H1 (cell line): ENCODE measurements around the gene FPR2. TPM values are rescaled to one million over a fixed set of nuclear protein-coding genes. Genes with fewer than 3 reads are reported as not detected.

Experiments used
- CTCF ChIA-PET: fragments of 300-600 bp; sonication (Branson Sonifier 250); formaldehyde crosslinking; loops from one replicate; lab custom pipeline; 2021; ENCODE audit not compliant: partially characterized antibody; lab: Charles Lee
- POLR2A ChIA-PET: fragments of 300-600 bp; sonication (Branson Sonifier 250); formaldehyde crosslinking; loops from one replicate; lab custom pipeline; 2021; ENCODE audit warnings: inconsistent platforms; ENCODE audit not compliant: partially characterized antibody; lab: Charles Lee
- DNase-seq, 2 experiments: peaks; one replicate each; pipeline versions ENCODE4 v3.0.0 to v3.0.0-alpha.2; 2010 to 2022; ENCODE audit warnings: low spot score in 2 of 2, low read depth in 1 of 2, mixed read lengths in 1 of 2
- FAIRE-seq: peaks from 2 replicates; lab custom pipeline; 2011; peaks lifted over from hg19 to GRCh38; lab: Jason Lieb, UNC
- H2AFZ ChIP-seq: 2 replicates; pipeline ENCODE4 v1.8.1; 2012; ENCODE audit warnings: low read length, inconsistent platforms
- H2AK5ac ChIP-seq: 2 replicates; pipeline ENCODE4 v1.6.1; 2013; ENCODE audit warnings: low read depth, low read length
- H2BK120ac ChIP-seq: replicated peaks from 2 replicates; pipeline ENCODE3; 2013; ENCODE audit warnings: low read depth, low read length, inconsistent platforms
- H2BK12ac ChIP-seq: 2 replicates; pipeline ENCODE4 v1.6.1; 2013; ENCODE audit warnings: low read depth, low read length
- H2BK15ac ChIP-seq: 2 replicates; pipeline ENCODE4 v1.6.1; 2013; ENCODE audit warnings: low read length
- H2BK20ac ChIP-seq: 2 replicates; pipeline ENCODE4 v1.6.1; 2013; ENCODE audit warnings: low read length
- H2BK5ac ChIP-seq: 2 replicates; pipeline ENCODE4 v1.6.1; 2013; ENCODE audit warnings: low read depth, low read length
- H3K14ac ChIP-seq: 2 replicates; pipeline ENCODE4 v1.6.1; 2013; ENCODE audit warnings: inconsistent platforms; ENCODE audit not compliant: insufficient read length
- H3K18ac ChIP-seq: 2 replicates; pipeline ENCODE4 v1.6.1; 2013; ENCODE audit warnings: low read length; ENCODE audit errors: extremely low read depth
- H3K23ac ChIP-seq: 2 replicates; pipeline ENCODE4 v1.6.1; 2013; ENCODE audit warnings: inconsistent platforms; ENCODE audit not compliant: insufficient read length
- H3K23me2 ChIP-seq: 2 replicates; pipeline ENCODE4 v1.6.1; 2013; ENCODE audit warnings: low read depth, low read length
- H3K27ac ChIP-seq: 2 replicates; pipeline ENCODE4 v1.6.1; 2011; ENCODE audit warnings: low read depth, low read length, inconsistent platforms
- H3K27me3 ChIP-seq, 4 experiments: replicated peaks in 1 of 4; 1 replicate in 1 of 4; 2 replicates in 3 of 4; pipeline versions ENCODE4 v1.6.1 to v1.8.1; 2011 to 2013; ENCODE audit warnings: low read length in 3 of 4, mild to moderate bottlenecking in 3 of 4, inconsistent platforms in 2 of 4, mixed read lengths in 2 of 4, moderate library complexity in 1 of 4; ENCODE audit not compliant: control insufficient read depth in 3 of 4, insufficient read depth in 3 of 4; ENCODE audit errors: extremely low read depth in 1 of 4
- H3K36me3 ChIP-seq, 4 experiments: 2 replicates each; pipeline versions ENCODE4 v1.6.1 to v1.8.1; 2011 to 2013; ENCODE audit warnings: mild to moderate bottlenecking in 4 of 4, low read length in 3 of 4, moderate library complexity in 2 of 4, control low read depth in 1 of 4, inconsistent platforms in 1 of 4; ENCODE audit not compliant: insufficient read depth in 4 of 4, control insufficient read depth in 2 of 4
- H3K4ac ChIP-seq: replicated peaks from 2 replicates; pipeline ENCODE3; 2013; ENCODE audit warnings: low read length, low read depth, mixed read lengths, inconsistent platforms; ENCODE audit not compliant: insufficient read length
- H3K4me1 ChIP-seq, 4 experiments: replicated peaks in 1 of 4; 1 replicate in 1 of 4; 2 replicates in 3 of 4; pipeline versions ENCODE4 v1.6.1 to v1.8.1; 2011 to 2013; ENCODE audit warnings: low read length in 3 of 4, inconsistent platforms in 2 of 4, mixed read lengths in 1 of 4; ENCODE audit not compliant: insufficient read depth in 4 of 4, control insufficient read depth in 3 of 4
- H3K4me2 ChIP-seq, 2 experiments: 2 replicates each; pipeline versions ENCODE4 v1.6.1 to v1.8.1; 2011 to 2013; ENCODE audit warnings: low read depth in 2 of 2, low read length in 2 of 2, control low read depth in 1 of 2, inconsistent platforms in 1 of 2, mild to moderate bottlenecking in 1 of 2; ENCODE audit not compliant: insufficient read depth in 1 of 2
- H3K4me3 ChIP-seq, 4 experiments: fragments of 200-600, 300-600 bp in 1 of 4; sonication (generic), shearing (Covaris generic), sonication (Bioruptor Twin) in 1 of 4; 2 replicates each; pipeline versions ENCODE4 v1.5.1 to v1.8.1; 2011 to 2016; ENCODE audit warnings: low read length in 4 of 4, low read depth in 3 of 4, control low read depth in 2 of 4, inconsistent platforms in 2 of 4, mild to moderate bottlenecking in 2 of 4, mixed read lengths in 1 of 4, moderate library complexity in 1 of 4; ENCODE audit not compliant: insufficient read depth in 2 of 4; ENCODE audit errors: extremely low read depth in 1 of 4
- H3K56ac ChIP-seq: replicated peaks from 2 replicates; pipeline ENCODE3; 2013; ENCODE audit warnings: low read depth, mild to moderate bottlenecking, mixed read lengths, low read length, inconsistent platforms; ENCODE audit not compliant: insufficient read length
- H3K79me1 ChIP-seq: 2 replicates; pipeline ENCODE4 v1.6.1; 2013; ENCODE audit warnings: low read depth, low read length, control low read depth
- H3K79me2 ChIP-seq, 2 experiments: 2 replicates each; pipeline versions ENCODE4 v1.6.1 to v1.8.1; 2012 to 2013; ENCODE audit warnings: low read length in 2 of 2, mild to moderate bottlenecking in 2 of 2, inconsistent platforms in 1 of 2; ENCODE audit not compliant: insufficient read depth in 2 of 2, control insufficient read depth in 1 of 2
- H3K9ac ChIP-seq, 4 experiments: replicated peaks in 1 of 4; 1 replicate in 1 of 4; 2 replicates in 3 of 4; pipeline versions ENCODE4 v1.6.1 to v1.8.1; 2011 to 2013; ENCODE audit warnings: low read depth in 3 of 4, low read length in 3 of 4, control low read depth in 2 of 4, mild to moderate bottlenecking in 2 of 4, moderate library complexity in 2 of 4, inconsistent platforms in 1 of 4; ENCODE audit errors: extremely low read depth in 1 of 4
- H3K9me3 ChIP-seq, 2 experiments: 2 replicates each; pipeline versions ENCODE4 v1.6.1 to v1.8.1; 2012 to 2013; ENCODE audit warnings: mild to moderate bottlenecking in 2 of 2, moderate library complexity in 2 of 2, control low read depth in 1 of 2, inconsistent platforms in 1 of 2, low read depth in 1 of 2, low read length in 1 of 2, mixed read lengths in 1 of 2; ENCODE audit not compliant: insufficient read depth in 2 of 2
- H4K20me1 ChIP-seq, 2 experiments: replicated peaks in 1 of 2; 2 replicates each; pipeline versions ENCODE3 to v1.8.1; 2011 to 2013; ENCODE audit warnings: inconsistent platforms in 2 of 2, low read length in 2 of 2, mild to moderate bottlenecking in 1 of 2; ENCODE audit not compliant: insufficient read depth in 2 of 2, control insufficient read depth in 1 of 2
- H4K5ac ChIP-seq: 2 replicates; pipeline ENCODE4 v1.6.1; 2013; ENCODE audit warnings: low read length, low read depth, mixed read lengths, inconsistent platforms; ENCODE audit not compliant: insufficient read length
- H4K8ac ChIP-seq: 2 replicates; pipeline ENCODE4 v1.8.0; 2013; ENCODE audit warnings: mild to moderate bottlenecking, moderate library complexity, low read length, inconsistent platforms; ENCODE audit not compliant: insufficient read depth; ENCODE audit errors: extremely low read depth
- H4K91ac ChIP-seq: replicated peaks from 2 replicates; pipeline ENCODE3; 2013; ENCODE audit warnings: low read length, mixed read lengths, inconsistent platforms; ENCODE audit not compliant: insufficient read length
- CTCF ChIP-seq, 3 experiments: IDR thresholded peaks; 1 replicate in 2 of 3; 2 replicates in 1 of 3; pipeline versions ENCODE4 v1.5.1 to v1.6.1; 2011; ENCODE audit warnings: low read length in 3 of 3, mild to moderate bottlenecking in 3 of 3, inconsistent platforms in 2 of 3, low read depth in 1 of 3, moderate library complexity in 1 of 3; ENCODE audit not compliant: insufficient read depth in 1 of 3; ENCODE audit errors: control extremely low read depth in 1 of 3
- POLR2A ChIP-seq, 2 experiments: IDR thresholded peaks; 1 replicate in 1 of 2; 2 replicates in 1 of 2; pipeline ENCODE4 v1.6.1; 2011; ENCODE audit warnings: low read depth in 2 of 2, low read length in 2 of 2, mild to moderate bottlenecking in 2 of 2; ENCODE audit errors: control extremely low read depth in 1 of 2
- WGBS, 2 experiments: shearing (Covaris generic) in 1 of 2; methylation state at CpG; one replicate each; pipeline versions ENCODE4 v1.1.6 to v1.1.7; 2013 to 2015; ENCODE audit warnings: low lambda C conversion rate in 2 of 2, mixed read lengths in 2 of 2, inconsistent platforms in 1 of 2, low coverage in 1 of 2, missing lambda C conversion rate in 1 of 2; ENCODE audit not compliant: insufficient replicate concordance in 2 of 2, insufficient coverage in 1 of 2, insufficient read length in 1 of 2; ENCODE audit errors: extremely low coverage in 1 of 2, missing lambda C conversion rate in 1 of 2; 5-methylcytosine and 5-hydroxymethylcytosine counted together
- polyA plus RNA-seq, 7 experiments: library from polyadenylated mRNA; depleted of rRNA in 3 of 7; stranded (reverse) in 5 of 7; unstranded in 2 of 7; fragments of >200 nt in 5 of 7; fragments of 200-250 nt in 2 of 7; gene quantifications; 1 replicate in 5 of 7; 2 replicates in 1 of 7; 4 replicates in 1 of 7; pipeline versions ENCODE4 v1.2.1 to v1.2.3, GENCODE V29; 2011 to 2013; ENCODE audit warnings: missing spikeins in 2 of 7, mixed read lengths in 2 of 7
- total RNA-seq: library from RNA; stranded (reverse); fragmentation: NEBNext Ultra II Directional; extraction: Animal tissue kit (Norgen Biotek cat#: 25700); gene quantifications from 2 replicates; pipeline ENCODE4 v1.2.1, GENCODE V29; 2021
- TF ChIP-seq, protein P1 (sequence below): IDR thresholded peaks from 2 replicates; pipeline ENCODE4 v1.6.1; 2011; ENCODE audit warnings: low read depth, mild to moderate bottlenecking, low read length; ENCODE audit not compliant: insufficient read depth

FPR2 gene
- total and polyA plus RNA-seq, 2 of the 8 experiments (the other 6 are each of a cell fraction or from before 2014, with no cell fraction given) = 0.17 TPM; not detected in 1

GRCh38 chr19:51726049-51726448 is 34.9 kb upstream of the FPR2 start:
- Histone ChIP-seq H2BK5ac (no peak overlapping the region), H3K79me1 (no peaks in the 10 kb centered on the region), H2AK5ac (no peak overlapping the region), H3K79me2 (no peaks in the 10 kb centered on the region), H3K27me3 (peaks cover 0 to 2% (median 0%) of the 10 kb centered on the region in 4 experiments; a peak in 2 of 7 replicates), H3K14ac (no peak overlapping the region), H4K20me1 (no peaks in the 10 kb centered on the region), H3K27ac (no peak overlapping the region), H3K18ac (no peak overlapping the region), H3K4me3 (no peak overlapping the region), H3K4me1 (peaks cover 0 to 7% (median 2%) of the 10 kb centered on the region in 4 experiments; a peak in 3 of 7 replicates), H4K8ac (0 out of 2 replicates have a peak overlapping the region, but pooled peaks have one; percentile 9), H4K91ac (no peak overlapping the region), H3K4ac (no peak overlapping the region), H4K5ac (no peak overlapping the region), H3K9ac (no peak overlapping the region), H2BK15ac (no peak overlapping the region), H3K36me3 (no peaks in the 10 kb centered on the region), H2BK20ac (no peak overlapping the region), H3K9me3 (peaks cover 0 to 7% of the 10 kb centered on the region in 2 experiments; a peak in 1 of 4 replicates), H3K23me2 (no peaks in the 10 kb centered on the region; the same call in 1 of the 2 replicates), H2AFZ (no peak overlapping the region; the same call in 1 of the 2 replicates), H2BK120ac (no peak overlapping the region), H3K23ac (no peak overlapping the region), H2BK12ac (no peak overlapping the region), H3K56ac (no peak overlapping the region), H3K4me2 (no peak overlapping the region; a peak in 1 of 4 replicates)
- ChIA-PET POLR2A (interaction anchor here (1.1 kb wide), 1 partner anchor 18 kb away, joined by 4 read pairs; no protein-coding TSS in a partner anchor), CTCF (interaction anchor here (1.0 to 1.7 kb wide), 5 partner anchors 8 to 52 kb away, joined by 3 to 5 read pairs (median 3); no protein-coding TSS in a partner anchor)
- DNase-seq (no peak), FAIRE-seq (no peak)
- WGBS, 2 experiments = 76% methylated on average over 3 of the region's 14 CpGs; no CpG with 5 or more reads in 1 of the 2 experiments
- no peak for TF ChIP-seq POLR2A (IDR thresholded peaks at IDR 0.05; ENCODE audit: control extremely low read depth in 1 of 2, low read depth in 2 of 2, low read length in 2 of 2)
- TF ChIP-seq, protein P1, sequence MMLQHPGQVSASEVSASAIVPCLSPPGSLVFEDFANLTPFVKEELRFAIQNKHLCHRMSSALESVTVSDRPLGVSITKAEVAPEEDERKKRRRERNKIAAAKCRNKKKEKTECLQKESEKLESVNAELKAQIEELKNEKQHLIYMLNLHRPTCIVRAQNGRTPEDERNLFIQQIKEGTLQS = no peak
- no peak for TF ChIP-seq CTCF (IDR thresholded peaks at IDR 0.05; ENCODE audit: control extremely low read depth in 1 of 3, insufficient read depth in 1 of 3, low read depth in 1 of 3, low read length in 3 of 3)
